GM19025 (cell line): ENCODE measurements around the gene USF3.

ENCODE experiments used
- ATAC-seq: cut with Tn5 transposase; IDR thresholded peaks from one replicate; pipeline ENCODE4 v1.9.1; 2021; ENCODE audit warnings: mild to moderate bottlenecking, low read depth, moderate library complexity; ENCODE audit not compliant: unreplicated experiment

USF3 gene

GRCh38 chr3:113620091-113620490, 76.4 kb downstream of the USF3 start:
- ATAC-seq, result no peak

DNA sequence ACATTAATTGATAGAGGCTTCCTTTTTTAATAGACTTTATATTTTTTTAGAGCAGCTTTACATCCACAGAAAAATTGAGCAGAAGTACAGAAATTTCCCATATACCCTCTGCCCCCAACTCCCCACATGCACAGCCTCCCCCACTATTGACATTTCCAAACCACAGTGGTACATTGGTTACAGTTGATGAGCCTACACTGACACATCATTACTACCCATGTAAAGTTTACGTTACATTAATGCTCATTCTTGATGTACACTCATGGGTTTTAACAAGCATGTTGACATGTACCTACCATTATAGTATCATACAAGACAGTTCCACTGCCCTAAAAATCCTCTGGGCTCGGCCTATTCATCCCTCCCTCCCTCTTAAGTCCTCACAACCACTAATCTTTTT, 78.7 kb downstream of the USF3 start:
- ATAC-seq, result no peak

- ATAC-seq, result no peak
Observed at GRCh38 chr3:113615976-113616375, 80.5 kb downstream of the USF3 start.

GRCh38 chr3:113614402-113614801, 82.0 kb downstream of the USF3 start:
- ATAC-seq, result no peak

GRCh38 chr3:113607219-113607596, 89.2 kb downstream of the USF3 start:
- ATAC-seq, result no peak

DNA sequence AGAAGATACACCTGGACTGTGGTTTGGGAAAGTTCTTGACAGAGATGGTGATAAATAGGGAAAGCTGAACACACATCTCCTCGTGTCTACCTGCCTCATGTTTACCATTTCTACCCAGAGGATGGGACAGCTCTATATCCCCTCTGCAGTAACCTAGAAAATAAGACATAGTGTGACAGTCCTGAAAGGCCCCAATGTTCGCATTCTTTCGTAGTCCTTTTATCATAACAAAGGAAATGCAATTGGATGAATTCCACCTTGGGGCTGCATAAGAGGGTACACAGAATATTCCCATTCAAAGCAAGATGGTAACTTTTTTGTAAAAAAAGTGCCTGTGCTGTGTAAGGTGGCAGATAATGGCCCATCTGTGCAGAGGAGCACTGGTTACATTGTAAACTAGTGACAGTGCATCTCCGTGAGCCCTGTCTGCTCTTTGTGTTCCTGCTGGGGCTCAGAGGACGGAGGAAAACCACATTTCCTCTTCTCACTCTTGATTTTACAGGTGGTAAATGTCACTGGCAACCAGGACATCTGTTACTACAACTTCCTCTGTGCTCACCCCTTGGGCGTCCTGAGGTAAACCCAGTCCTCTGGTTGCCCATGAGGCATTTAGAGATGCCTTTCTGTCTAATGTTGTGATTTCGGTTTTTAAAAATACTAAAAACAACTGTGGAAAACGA, 89.8 kb downstream of the USF3 start:
- ATAC-seq, result peak; percentile 98

GRCh38 chr3:113602836-113603235, 93.6 kb downstream of the USF3 start:
- no peak for ATAC-seq

DNA sequence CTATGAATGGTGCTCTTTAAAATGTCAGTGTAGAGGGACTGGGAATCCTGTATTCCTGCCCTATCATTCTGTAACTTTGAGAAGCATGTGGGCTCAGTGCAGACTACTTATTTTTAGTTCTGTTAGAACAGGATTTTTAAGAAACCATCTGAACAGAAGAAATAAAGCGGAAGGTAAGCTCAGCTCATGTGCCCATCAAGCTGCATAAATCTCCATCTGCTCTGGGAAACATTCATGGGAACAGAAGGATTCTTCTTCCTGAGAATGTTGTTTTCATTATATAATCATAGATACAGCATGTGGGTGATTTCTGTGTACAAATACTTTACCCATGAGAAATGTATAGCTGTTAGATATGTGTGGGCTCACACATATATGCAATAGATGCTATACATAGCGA, 94.2 kb downstream of the USF3 start:
- no peak for ATAC-seq

- ATAC-seq, result no peak
Observed at GRCh38 chr3:113601240-113601639, 95.2 kb downstream of the USF3 start.

GRCh38 chr3:113600418-113601182, 95.8 kb downstream of the USF3 start:
- ATAC-seq, result no peak
